ENCODE data around the gene CHID1. TPM values are rescaled to one million over a fixed set of nuclear protein-coding genes. Genes with fewer than 3 reads are reported as not detected.

The CHID1 gene
- total and polyA plus RNA-seq, 9 of the 15 experiments (the other 6 are each of a cell fraction or from before 2014, with no cell fraction given): 15.1 to 108 (median 39.8) TPM

GRCh38 chr11:843818-844692 lies 66.6 kb downstream of the CHID1 start (continued):
- 0 out of 2 replicates have a peak, but pooled peaks have one; percentile 28 for TF ChIP-seq ZNF609 (CRISPR knock-in tag; IDR thresholded peaks at IDR 0.05; ENCODE audit: borderline replicate concordance)
- TF ChIP-seq MED1 (CRISPR knock-in tag; IDR thresholded peaks at IDR 0.05; ENCODE audit: borderline replicate concordance): no peak
- no peak for TF ChIP-seq TSC22D4 (tag; IDR thresholded peaks at IDR 0.05)
- TF ChIP-seq ARID4B (CRISPR knock-in tag; IDR thresholded peaks at IDR 0.05): no peak; the same call in 1 of the 2 replicates
- TF ChIP-seq ZNF583 (CRISPR knock-in tag; IDR thresholded peaks at IDR 0.05): no peak
- TF ChIP-seq ZNF507 (tag; conservative IDR thresholded peaks at IDR 0.05): no peak
- no peak for TF ChIP-seq ZNF431 (CRISPR knock-in tag; IDR thresholded peaks at IDR 0.05)
- no peak for TF ChIP-seq CUX1 (CRISPR knock-in tag; IDR thresholded peaks at IDR 0.05)
- no peak for TF ChIP-seq TCFL5 (CRISPR knock-in tag; conservative IDR thresholded peaks at IDR 0.05)
- TF ChIP-seq PKNOX1 (IDR thresholded peaks at IDR 0.05): no peak
